NCI-H1092 (cell line): ENCODE measurements around the gene THOP1.
"Not testable (repeated sequence)": the region's sequence is repeated elsewhere in the genome, so short reads cannot be mapped to it uniquely, and the experiment has no call there.

Source experiments
- DNase-seq: peaks from one replicate; lab custom pipeline; 2025; lab: John Stamatoyannopoulos, UW

THOP1 gene

GRCh38 chr19:2782936-2783780 lies 2.1 kb upstream of the THOP1 start, which contains the start of gene SGTA:
Gene SGTA, minus strand, starts transcription at chr19:2783273. Its CDS starts 14,205 bp downstream, at chr19:2769068.
- DNase-seq: peak; percentile 98

GRCh38 chr19:2783781-2784145 lies 1.5 kb upstream of the THOP1 start:
- DNase-seq: no peak

GRCh38 chr19:2787115-2787514 lies 1.8 kb downstream of the THOP1 start:
- DNase-seq: no peak

- DNase-seq: no peak
Observed at GRCh38 chr19:2788237-2788636, 2.9 kb downstream of the THOP1 start.

GRCh38 chr19:2790194-2790556 lies 4.9 kb downstream of the THOP1 start:
- DNase-seq: no peak

GRCh38 chr19:2790557-2791271 lies 5.4 kb downstream of the THOP1 start:
- no peak for DNase-seq

GRCh38 chr19:2791440-2791839 lies 6.1 kb downstream of the THOP1 start:
- no peak for DNase-seq

- no peak for DNase-seq
Observed at GRCh38 chr19:2791876-2792275, 6.6 kb downstream of the THOP1 start.

GRCh38 chr19:2792666-2793065 lies 7.4 kb downstream of the THOP1 start:
- not testable (repeated sequence) for DNase-seq

- no peak for DNase-seq
Observed at GRCh38 chr19:2793126-2793525, 7.8 kb downstream of the THOP1 start.

- no peak for DNase-seq
Observed at GRCh38 chr19:2793577-2793976, 8.3 kb downstream of the THOP1 start.

GRCh38 chr19:2795827-2796658 lies 10.7 kb downstream of the THOP1 start:
- DNase-seq: no peak

- no peak for DNase-seq
Observed at GRCh38 chr19:2796659-2797266, 11.5 kb downstream of the THOP1 start.

- DNase-seq: no peak
Observed at GRCh38 chr19:2797280-2797679, 12.0 kb downstream of the THOP1 start.

- no peak for DNase-seq
Observed at GRCh38 chr19:2798158-2798685, 12.9 kb downstream of the THOP1 start.

- DNase-seq: no peak
Observed at GRCh38 chr19:2798733-2799132, 13.4 kb downstream of the THOP1 start.

- DNase-seq: no peak
Observed at GRCh38 chr19:2799273-2800020, 14.1 kb downstream of the THOP1 start.

- no peak for DNase-seq
Observed at GRCh38 chr19:2800506-2800905, 15.2 kb downstream of the THOP1 start.

GRCh38 chr19:2802826-2803225 lies 17.5 kb downstream of the THOP1 start:
- no peak for DNase-seq

GRCh38 chr19:2803486-2804155 lies 18.3 kb downstream of the THOP1 start:
- DNase-seq: no peak
